IMR-90 (cell line): ENCODE measurements around the gene VPS13C.

Experiments
- CTCF ChIP-seq: conservative IDR thresholded peaks from 2 replicates; pipeline ENCODE4 v1.5.1; 2012; ENCODE audit warnings: mild to moderate bottlenecking, low read depth, low read length, improper control_type of control experiment
- MAFK ChIP-seq: IDR thresholded peaks from 2 replicates; pipeline ENCODE4 v1.6.1; 2012; ENCODE audit warnings: low read depth, low read length, improper control_type of control experiment
- RCOR1 ChIP-seq: IDR thresholded peaks from 2 replicates; pipeline ENCODE4 v1.6.1; 2012; ENCODE audit warnings: mild to moderate bottlenecking, low read length, improper control_type of control experiment; ENCODE audit not compliant: insufficient replicate concordance
- RFX5 ChIP-seq: IDR thresholded peaks from 2 replicates; pipeline ENCODE4 v1.8.0; 2012; ENCODE audit warnings: low read depth, mild to moderate bottlenecking, low read length, moderate library complexity

GRCh38 chr15:61809216-61809615, 251.0 kb downstream of the VPS13C start:
- TF ChIP-seq MAFK: no peak
- TF ChIP-seq RFX5: no peak
- TF ChIP-seq CTCF: no peak
- no peak for TF ChIP-seq RCOR1
